ENCODE data around the gene ZNF683. TPM values are rescaled to one million over a fixed set of nuclear protein-coding genes. Genes with fewer than 3 reads are reported as not detected.

ZNF683 gene
- total and polyA plus RNA-seq, 2 donors, result 0.19 TPM; not detected in 1

Other genes with a start within 250 kb of the ZNF683 start
- gene FAM110D, start 213.7 kb downstream of the ZNF683 start, total RNA-seq, result 1.6 TPM
- 7.4 TPM for gene FAM110D, start 213.7 kb downstream of the ZNF683 start, polyA plus RNA-seq
- not detected for gene C1orf232, start 203.8 kb downstream of the ZNF683 start, total RNA-seq
- gene C1orf232, start 203.8 kb downstream of the ZNF683 start, polyA plus RNA-seq, result not detected
- 6.8 TPM for gene ZNF593, start 202.8 kb downstream of the ZNF683 start, total RNA-seq
- gene ZNF593, start 202.8 kb downstream of the ZNF683 start, polyA plus RNA-seq, result 60.4 TPM
- not detected for gene ZNF593OS, start 200.9 kb downstream of the ZNF683 start, total RNA-seq
- 0.18 TPM for gene ZNF593OS, start 200.9 kb downstream of the ZNF683 start, polyA plus RNA-seq
- gene CNKSR1, start 195.3 kb downstream of the ZNF683 start, total RNA-seq, result 5.3 TPM
- gene CNKSR1, start 195.3 kb downstream of the ZNF683 start, polyA plus RNA-seq, result 4.2 TPM
- gene CATSPER4, start 182.1 kb downstream of the ZNF683 start, total RNA-seq, result not detected
- not detected for gene CATSPER4, start 182.1 kb downstream of the ZNF683 start, polyA plus RNA-seq
- 13.5 TPM for gene CEP85, start 138.6 kb downstream of the ZNF683 start, total RNA-seq
- gene CEP85, start 138.6 kb downstream of the ZNF683 start, polyA plus RNA-seq, result 4.3 TPM
- 12.3 TPM for gene SH3BGRL3, start 92.7 kb downstream of the ZNF683 start, total RNA-seq
- gene SH3BGRL3, start 92.7 kb downstream of the ZNF683 start, polyA plus RNA-seq, result 123 TPM
- 3.5 TPM for gene UBXN11, start 66.1 kb downstream of the ZNF683 start, total RNA-seq
- 12.2 TPM for gene UBXN11, start 66.1 kb downstream of the ZNF683 start, polyA plus RNA-seq
- gene CD52, start 54.8 kb downstream of the ZNF683 start, total RNA-seq, result 3.3 TPM
- 17.0 TPM for gene CD52, start 54.8 kb downstream of the ZNF683 start, polyA plus RNA-seq
- 1.5 TPM for gene CRYBG2, start 18.6 kb downstream of the ZNF683 start, total RNA-seq
- 3.3 TPM for gene CRYBG2, start 18.6 kb downstream of the ZNF683 start, polyA plus RNA-seq
- not detected for gene LIN28A, start 38.1 kb upstream of the ZNF683 start, total RNA-seq
- gene LIN28A, start 38.1 kb upstream of the ZNF683 start, polyA plus RNA-seq, result not detected
- 30.0 TPM for gene DHDDS, start 59.6 kb upstream of the ZNF683 start, total RNA-seq
- gene DHDDS, start 59.6 kb upstream of the ZNF683 start, polyA plus RNA-seq, result 25.4 TPM
- 557 TPM for gene HMGN2, start 99.7 kb upstream of the ZNF683 start, total RNA-seq
- gene HMGN2, start 99.7 kb upstream of the ZNF683 start, polyA plus RNA-seq, result 519 TPM
- gene RPS6KA1, start 157.0 kb upstream of the ZNF683 start, total RNA-seq, result 8.9 TPM
- gene RPS6KA1, start 157.0 kb upstream of the ZNF683 start, polyA plus RNA-seq, result 7.7 TPM

Measured in urinary bladder (tissue), 2 donors.